ENCODE measurements around the gene ANKRD13D.

Gene ANKRD13D

DNA sequence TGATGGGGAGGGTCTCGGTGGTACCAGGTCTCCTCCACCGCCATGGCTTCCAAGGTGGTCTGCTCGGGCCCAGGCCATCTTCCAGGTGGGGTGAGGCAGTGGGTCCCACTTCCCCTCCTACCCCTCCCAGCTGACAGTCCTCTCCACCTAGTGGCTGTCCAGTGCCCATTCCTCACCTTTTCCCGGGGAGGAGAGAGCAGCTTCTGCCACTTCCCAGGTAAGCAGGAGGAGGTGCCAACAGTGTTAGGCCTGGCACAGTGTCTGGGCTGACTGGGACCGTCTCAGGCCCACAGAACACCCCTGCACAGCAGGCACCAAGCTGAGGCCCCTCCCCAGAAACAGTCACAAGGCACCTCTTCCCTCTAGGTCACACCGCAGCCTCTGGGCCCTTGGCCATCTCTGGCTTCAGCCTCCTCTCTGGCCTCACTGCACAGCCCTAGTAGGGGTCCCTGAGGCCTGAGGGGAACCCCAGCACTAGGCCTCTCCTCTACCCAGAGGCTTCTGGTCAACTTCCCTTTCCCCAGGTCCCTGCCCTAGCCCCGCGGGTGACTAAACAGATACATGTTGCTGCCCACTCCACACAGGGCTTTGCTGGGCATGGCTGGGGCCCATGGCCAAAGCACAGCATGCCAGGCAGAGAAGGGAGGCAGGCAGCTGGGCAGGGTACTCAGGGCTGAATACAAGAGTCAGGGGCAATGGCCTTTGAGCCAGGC is 2.3 kb upstream of the ANKRD13D start:
- no peak for DNase-seq (ENCODE audit: low spot score)

DNA sequence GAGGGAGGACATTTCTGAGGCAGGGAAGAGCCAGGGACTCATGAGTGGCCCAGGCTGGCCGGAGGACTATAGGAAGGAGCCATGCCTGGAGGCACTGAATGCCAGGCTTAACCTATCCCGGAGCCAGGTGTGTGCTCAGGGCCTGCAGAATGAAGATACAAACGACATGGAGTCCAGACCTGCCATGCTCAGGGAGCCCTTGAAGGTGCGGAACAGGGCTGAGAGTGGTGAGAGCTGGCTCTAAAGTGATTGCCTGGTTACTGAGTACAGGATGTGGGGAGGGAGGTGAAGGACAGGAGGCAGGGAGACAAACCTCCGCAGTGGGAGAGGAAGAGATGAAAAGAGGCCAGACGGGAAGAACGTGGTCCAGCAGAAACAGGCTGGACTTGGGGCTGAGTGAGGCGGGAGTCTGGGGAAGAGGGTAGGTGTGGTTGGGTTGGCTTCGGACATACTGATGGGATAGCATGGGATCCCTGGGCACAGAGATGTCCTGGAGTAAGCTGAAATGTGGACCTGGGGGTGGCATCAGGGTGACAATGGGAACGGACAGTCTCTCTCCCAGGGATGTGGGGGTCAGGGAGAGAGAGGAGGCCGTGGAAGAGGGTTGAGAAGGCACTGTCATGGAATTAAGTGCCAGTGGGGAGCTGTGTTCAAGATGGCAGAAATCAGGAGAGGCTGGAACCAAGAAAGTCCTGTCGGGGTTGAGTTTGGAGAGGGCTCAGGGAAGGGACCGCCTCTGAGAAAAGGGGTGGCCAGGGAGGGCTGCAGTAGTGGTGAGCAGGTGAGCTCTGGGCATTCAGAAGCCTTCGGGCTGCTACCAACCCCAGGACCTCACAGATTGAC is 1.5 kb upstream of the ANKRD13D start:
- no peak for DNase-seq (ENCODE audit: low spot score)

DNA sequence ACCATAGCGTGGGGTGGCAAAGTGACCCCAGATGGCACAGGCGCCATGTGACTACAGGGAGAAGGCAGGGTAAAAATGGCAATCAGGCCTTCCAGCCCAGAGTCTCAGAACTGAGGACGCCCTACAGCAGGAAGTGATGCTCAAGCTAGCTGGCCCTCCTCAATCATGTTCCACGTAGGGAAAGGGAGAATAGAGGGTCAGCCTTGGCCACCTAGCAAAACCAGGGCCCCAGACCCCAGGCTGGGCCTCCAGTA is 978 bp upstream of the ANKRD13D start:
- no peak for DNase-seq (ENCODE audit: low spot score)

DNA sequence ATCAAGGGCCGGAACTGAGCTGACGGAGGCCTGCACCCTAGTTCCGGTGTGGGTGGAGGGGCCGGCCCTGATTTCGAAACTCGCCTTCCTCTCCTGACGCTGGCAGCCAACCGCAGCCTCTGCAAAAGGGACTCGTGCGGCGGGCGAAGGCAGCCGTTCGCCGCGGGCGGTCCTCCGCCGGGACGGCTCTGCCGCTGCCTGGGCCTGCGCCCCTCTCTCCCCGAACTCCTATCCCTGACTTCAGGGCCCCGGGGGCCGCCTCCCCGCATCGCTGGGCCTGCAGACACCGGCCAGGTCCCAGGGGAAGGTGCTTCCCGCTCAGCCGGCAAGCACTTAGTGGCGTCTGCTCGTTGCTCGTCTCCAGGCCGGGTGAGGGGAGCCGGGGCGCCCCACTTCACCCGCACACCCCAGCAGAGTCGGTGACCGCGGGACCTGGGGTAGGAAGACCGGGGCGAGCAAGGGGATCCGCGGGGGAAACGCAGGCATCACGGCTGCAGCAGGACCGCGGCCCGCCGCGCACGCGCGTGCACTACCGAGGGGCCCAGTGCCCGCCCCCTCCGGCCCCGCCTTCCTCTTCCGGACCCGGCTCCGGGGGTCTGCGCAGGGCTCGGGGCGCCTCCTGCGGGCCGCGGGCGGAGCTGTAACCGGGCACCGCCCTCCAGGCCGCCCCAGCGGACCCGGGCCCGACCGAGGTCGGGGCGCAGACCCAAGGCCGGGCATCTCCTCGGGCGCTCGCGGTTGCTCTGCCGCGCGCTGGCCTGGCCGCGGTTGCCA is 464 bp upstream of the ANKRD13D start:
- peak; percentile 82 for DNase-seq (ENCODE audit: low spot score)

DNA sequence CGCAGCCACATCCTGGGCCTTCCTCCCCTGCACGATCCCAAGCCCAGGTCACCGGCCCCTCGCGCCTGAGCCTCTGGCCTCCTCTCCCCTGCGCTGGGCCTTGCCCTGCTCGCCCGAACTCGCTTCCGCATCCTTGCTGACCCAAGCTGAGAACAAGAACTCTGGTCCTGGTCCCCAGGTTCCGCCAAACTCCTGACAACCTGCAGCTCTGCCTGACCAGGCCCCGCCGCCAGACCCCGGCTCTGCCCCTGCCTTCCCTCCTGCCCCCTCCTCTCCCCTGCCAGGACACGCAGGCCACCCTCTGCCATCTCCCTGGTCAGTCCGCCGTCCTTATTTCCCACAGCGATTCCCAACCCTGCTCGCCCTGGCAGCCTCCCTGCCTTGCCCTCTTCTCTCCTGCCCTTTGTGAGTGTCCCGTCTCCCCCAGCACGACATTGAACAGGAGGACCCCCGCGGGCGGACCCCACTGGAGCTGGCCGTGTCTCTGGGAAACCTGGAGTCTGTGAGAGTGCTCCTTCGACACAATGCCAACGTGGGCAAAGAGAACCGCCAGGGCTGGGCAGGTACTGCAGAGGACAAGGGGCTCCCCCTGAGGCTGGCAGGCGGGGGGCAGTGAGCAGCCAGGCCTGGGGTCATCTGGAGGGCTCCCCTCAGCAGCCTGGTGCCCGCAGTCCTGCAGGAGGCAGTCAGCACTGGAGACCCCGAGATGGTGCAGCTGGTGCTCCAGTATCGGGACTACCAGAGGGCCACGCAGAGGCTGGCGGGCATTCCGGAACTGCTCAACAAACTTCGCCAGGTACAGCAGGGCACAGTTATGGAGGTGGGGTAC is 762 bp downstream of the ANKRD13D start:
- DNase-seq (ENCODE audit: low spot score): peak; percentile 38

DNA sequence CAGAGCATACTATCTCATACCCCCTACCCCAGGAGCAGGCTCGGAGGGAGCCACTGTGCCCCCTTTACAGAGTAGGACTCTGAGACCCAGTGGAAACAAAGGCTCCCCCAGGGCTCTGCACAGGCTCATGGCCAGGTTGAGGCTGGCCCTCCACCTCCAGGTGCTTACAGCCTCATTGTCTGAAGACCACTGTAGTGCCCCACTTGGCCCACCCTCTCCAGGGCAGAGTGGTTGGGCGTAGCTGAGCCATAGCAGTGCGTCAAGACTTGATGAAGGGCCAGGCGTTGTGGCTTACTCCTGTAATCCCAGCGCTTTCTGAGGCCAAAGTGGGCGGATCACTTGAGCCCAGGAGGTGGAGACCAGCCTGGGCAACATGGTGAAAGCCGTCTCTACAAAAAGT is 1.7 kb downstream of the ANKRD13D start:
- DNase-seq (ENCODE audit: low spot score): no peak

DNA sequence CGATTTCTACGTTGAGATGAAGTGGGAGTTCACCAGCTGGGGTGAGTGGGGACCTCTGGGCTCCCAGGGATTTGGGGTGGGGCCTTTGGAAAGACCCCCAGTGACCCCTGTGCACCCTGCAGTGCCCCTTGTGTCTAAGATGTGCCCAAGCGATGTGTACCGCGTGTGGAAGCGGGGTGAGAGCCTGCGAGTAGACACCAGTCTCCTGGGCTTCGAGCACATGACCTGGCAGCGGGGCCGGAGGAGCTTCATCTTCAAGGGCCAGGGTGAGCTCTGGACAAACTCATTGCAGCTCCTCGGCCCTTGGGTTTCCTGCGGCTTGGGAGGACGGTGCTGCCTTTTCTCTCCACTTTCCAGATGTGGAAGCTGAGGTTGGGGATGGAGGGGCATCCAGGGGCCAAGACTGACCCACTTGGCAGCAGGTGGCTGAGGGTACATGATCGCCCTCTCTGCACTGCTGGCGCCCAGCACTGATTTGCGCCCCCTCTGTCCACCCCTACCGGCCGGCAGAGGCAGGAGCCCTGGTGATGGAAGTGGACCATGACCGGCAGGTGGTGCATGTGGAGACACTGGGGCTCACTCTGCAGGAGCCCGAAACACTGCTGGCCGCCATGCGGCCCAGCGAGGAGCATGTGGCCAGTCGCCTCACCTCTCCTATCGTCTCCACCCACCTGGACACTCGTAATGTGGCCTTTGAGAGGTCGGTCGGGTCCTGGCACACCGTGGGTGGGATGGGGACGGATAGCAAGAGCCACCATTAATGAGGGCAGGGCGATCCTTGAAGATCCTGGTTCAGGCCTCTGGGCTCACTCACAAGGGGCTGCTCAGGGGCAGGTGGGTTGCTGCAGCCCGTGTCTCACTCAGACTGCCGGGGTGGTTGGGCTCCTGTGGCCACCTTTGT is 2.6 kb downstream of the ANKRD13D start:
- DNase-seq (ENCODE audit: low spot score): no peak

DNA sequence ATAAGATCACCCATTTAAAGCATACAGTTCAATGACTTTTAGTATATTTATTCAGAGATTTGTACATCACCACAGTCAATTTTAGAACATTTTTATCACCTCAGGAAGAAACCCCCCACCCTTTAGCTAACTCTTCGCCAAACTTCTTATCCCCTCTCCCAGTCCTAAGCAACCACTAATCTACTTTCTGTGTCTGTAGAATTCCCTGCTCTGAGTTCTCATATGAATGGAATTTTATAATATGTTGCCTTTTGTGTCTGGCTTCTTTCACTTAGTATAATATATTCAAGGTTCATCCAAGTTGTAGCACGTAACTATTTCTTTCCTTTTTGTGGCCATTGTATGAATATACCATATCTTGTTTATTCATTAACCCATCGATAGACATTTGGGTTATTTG is 3.6 kb downstream of the ANKRD13D start:
- DNase-seq (ENCODE audit: low spot score): no peak

DNA sequence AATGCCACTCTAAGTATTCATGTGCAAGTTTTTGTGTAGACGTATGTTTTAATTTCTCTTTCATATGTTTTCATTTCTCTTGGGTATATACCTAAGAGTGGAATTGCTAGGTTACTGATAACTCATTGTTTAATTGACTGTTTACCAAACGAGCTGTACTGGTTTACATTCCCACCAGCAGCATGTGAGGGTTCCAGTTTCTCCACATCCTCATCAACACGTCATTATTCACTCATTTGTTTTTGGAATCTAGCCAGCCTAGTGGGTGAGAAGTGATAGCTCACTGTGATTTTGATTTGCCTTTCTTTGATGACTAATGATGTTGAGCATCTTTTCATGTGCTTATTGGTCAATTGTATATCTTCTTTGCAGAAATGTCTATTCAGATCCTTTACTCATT is 4.0 kb downstream of the ANKRD13D start:
- peak; percentile 80 for DNase-seq (ENCODE audit: low spot score)

DNA sequence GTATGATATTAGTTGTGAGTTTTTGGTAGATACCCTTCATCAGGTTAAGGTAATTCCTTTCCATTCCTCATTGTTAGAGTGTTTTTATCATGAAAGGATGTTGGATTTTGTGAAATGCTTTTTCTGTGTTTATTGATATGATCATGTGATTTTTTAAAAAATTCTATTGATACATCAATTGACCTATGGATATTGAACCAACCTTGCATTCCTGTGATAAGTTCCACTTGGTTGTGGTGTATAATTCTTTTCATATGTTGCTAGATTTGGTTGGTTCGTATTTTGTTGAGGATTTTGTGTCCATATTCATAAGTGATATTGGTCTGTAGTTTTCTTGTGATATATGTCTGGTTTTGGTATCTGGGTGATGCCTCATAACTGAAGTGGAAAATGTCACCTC is 6.7 kb downstream of the ANKRD13D start:
- DNase-seq (ENCODE audit: low spot score): no peak

DNA sequence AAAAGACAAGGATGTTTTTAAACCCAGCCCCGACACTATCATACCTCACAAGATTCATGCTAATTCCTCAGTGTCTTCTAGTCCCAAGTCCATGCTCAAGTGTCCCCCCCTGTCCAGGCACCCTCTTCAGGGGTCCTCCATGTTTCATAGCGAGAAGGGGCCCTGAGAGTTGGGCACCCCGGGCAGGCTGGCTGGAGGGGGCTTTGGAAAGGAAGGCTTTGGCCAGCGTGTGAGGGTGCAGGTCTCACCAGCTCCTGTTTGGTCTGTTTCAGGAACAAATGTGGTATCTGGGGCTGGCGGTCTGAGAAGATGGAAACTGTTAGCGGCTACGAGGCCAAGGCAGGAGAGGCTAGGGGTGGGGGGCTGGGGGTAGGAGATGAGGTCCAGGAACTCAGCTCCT is 9.7 kb downstream of the ANKRD13D start:
- DNase-seq (ENCODE audit: low spot score): no peak

DNA sequence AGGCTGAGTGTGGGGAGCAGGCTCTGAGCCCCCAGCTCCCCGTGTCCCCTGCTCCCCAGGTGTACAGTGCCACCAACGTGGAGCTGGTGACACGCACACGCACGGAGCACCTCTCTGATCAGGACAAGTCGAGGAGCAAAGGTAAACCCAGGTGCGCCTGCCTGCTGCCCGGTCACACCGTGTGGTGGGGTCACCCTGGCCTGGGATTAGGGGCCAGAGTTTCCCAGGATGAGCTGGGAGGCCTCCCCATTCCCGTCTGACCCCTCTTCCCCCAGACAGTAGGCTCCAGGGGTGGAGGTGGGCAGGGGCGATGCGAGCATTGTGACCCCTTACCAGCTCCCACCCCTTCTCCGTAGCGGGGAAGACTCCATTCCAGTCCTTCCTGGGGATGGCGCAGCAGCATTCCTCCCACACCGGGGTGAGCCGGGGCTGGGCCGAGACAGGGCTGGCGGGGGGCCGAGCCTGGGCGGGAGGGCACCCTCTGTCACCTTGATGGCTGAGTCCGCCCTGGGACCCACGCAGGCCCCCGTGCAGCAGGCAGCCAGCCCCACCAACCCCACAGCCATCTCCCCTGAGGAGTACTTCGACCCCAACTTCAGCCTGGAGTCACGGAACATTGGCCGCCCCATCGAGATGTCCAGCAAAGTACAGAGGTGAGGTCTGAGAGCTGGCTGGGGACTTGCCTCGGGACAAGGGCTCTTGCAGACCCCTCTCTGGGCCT is 10.5 kb downstream of the ANKRD13D start:
- no peak for DNase-seq (ENCODE audit: low spot score)

DNA sequence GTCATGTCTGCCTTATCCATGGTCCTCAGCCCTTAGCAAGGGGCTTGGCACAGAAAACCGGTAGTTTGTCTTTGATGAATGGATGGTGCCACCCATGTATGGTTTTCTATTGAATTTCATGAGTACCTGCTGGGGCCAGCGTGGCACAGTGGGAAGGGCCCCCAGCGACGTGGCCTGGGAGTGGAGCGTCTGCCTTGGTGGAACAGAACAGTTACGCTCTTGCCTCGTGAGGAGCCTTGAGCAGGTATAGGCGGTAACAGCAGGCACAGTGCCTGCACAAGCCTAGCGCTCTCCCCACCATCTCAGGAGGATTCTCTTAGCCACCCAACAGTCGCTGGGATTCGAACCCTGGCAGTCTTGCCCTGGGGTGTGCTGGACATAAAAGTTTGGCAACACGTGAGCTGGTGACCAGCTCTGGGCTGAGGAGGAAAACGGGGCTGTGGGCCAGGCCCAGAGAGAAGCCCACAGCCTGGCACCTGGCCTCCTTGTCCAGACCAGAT is 11.2 kb downstream of the ANKRD13D start:
- no peak for DNase-seq (ENCODE audit: low spot score)

DNA sequence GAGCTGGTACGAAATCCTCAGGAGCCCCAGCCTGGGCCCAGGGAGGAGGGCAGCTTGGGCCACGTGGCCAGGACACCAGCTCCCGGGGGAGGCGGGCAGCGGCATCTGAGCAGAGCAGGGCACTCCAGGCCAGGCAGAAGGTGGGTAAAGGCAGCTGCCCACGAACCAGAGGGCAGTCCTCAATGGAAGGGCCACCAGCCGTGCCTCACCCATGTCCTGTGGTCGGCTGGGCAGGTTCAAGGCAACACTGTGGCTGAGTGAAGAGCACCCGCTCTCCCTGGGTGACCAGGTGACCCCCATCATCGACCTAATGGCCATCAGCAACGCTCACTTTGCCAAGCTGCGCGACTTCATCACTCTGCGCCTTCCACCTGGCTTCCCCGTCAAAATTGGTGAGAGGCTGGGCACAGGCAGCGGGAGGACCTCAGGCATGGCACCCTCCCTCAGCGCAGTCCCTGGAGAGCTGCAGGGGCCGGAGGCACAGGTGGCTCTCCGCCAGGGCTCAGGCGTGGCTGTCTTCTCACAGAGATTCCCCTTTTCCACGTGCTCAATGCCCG is 11.7 kb downstream of the ANKRD13D start:
- DNase-seq (ENCODE audit: low spot score): no peak

DNA sequence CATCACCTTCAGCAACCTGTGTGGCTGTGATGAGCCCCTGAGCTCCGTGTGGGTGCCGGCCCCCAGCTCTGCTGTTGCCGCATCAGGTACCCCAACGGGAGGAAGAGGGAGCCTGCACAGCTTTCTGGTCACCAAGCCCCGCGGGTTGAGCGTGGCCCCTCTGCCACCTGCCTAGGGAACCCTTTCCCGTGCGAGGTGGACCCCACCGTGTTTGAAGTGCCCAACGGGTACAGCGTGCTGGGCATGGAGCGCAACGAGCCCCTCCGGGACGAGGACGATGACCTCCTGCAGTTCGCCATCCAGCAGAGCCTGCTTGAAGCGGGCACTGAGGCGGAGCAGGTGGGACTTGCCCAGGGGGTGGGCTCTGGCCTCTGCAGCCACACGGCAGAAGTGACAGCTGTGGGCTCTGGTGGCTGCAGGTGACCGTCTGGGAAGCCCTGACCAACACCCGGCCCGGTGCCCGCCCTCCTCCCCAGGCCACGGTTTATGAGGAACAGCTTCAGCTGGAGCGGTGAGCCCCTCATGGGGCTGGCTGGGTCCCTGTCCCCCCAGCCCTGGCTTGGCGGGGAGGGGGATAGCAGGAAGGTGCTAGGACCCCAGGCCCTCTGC is 12.3 kb downstream of the ANKRD13D start:
- no peak for DNase-seq (ENCODE audit: low spot score)

DNA sequence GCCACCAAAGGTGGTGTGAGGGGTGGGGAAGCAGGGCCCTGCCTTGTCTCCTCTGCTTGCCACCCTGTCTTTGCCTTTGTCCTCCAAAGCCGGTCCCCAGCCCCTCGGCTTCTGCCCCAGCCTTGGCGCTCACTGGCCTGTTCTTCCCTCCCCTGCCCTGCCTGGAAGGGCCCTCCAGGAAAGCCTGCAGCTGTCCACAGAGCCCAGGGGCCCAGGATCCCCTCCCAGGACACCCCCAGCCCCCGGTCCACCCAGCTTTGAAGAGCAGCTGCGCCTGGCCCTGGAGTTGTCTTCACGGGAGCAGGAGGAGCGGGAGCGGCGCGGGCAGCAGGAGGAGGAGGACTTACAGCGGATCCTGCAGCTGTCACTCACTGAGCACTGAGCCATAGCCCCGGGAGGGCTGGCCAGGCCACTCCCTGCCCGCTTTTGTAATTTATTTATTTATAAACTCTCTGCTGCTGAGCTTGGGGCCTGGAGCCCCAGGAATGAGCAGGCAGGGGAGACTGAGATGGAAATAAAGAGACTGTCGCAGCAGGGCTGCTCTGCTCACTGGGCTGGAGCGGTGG is 12.9 kb downstream of the ANKRD13D start:
- peak; percentile 89 for DNase-seq (ENCODE audit: low spot score)

DNA sequence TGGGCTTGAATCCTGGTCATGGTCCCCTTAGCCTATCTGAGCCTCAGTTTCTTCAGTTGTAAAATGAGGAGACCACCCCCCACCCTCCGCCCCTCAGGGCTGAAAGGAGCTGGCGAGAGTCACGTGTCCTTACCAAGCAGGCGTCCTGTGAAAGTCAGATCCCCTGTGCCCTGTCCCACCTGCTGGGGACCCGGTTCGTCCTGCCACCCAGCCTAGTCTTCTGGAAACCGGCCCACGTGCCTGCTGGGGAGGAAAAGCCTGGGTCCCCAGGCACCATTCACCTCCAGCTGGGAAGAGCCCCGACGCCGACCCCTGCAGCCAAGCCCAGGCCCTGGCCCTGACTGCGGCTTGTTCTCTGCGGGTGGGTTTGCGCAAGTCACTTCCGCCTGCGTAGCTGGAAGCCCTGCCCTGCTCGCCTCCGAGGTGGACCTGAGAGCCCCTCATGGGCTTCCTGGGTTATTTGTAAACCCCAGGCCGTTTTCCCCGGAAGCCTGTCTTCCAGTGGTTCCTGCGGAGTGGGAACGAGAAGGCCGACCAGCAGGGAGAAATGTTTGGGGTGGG is 13.5 kb downstream of the ANKRD13D start:
- peak; percentile 58 for DNase-seq (ENCODE audit: low spot score)

DNA sequence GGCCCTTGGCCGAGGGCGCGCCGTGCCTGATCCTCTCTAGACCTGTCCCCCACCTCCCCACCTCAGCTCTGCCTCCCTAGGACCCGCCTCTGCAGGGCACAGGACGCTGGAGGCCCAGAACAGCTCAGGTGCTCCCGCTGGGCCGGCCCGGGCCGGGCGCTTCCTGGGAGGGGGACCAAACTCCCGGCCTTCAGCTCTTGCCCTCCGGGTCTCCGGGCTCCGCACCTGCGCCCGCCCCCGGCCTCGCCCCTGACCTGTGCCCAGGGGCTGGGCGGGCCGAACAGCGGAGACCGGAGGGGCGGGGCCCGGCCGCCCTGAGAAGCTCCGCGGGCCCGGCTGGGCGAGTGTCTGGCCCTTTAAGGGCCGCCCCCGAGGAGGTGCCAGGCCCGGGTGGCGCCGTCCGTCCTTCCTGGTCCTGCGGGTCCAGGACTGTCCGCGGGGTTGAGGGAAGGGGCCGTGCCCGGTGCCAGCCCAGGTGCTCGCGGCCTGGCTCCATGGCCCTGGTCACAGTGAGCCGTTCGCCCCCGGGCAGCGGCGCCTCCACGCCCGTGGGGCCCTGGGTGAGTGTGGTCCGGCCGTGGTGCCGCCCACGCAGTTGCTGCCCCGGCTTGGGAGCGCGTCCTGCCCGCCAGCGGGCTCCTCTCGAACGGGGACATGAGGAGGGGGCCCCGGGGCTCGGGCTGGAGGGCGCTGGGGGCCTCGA is 14.2 kb downstream of the ANKRD13D start, which contains the start of gene SSH3:
Gene SSH3, plus strand, starts transcription at position 399 of the 703 bp plus-strand sequence. Its CDS starts 96 bp downstream, at position 495.
- DNase-seq (ENCODE audit: low spot score): peak; percentile 87

All from kidney tubule cell (primary cell).